Activated B cell treated with CpG ODN at 0.5 μM for 24 hours (primary cell): ENCODE measurements around the gene QRICH2. TPM values are rescaled to one million over a fixed set of nuclear protein-coding genes. Genes with fewer than 3 reads are reported as not detected.

ENCODE experiments used
- ATAC-seq: fragments of 200-7000 bp; cut with Tn5 transposase; one replicate; pipeline ENCODE4 v1.10.0; 2021; ENCODE audit warnings: low read depth, mild to moderate bottlenecking, moderate library complexity
- CTCF ChIA-PET: fragments of 350-600 bp; sonication (Branson Sonifier 250); formaldehyde crosslinking; loops from one replicate; lab custom pipeline; 2021; ENCODE audit warnings: antibody characterized with exemption; lab: Charles Lee
- POLR2A ChIA-PET: fragments of 350-600 bp; sonication (Branson Sonifier 250); formaldehyde crosslinking; loops from one replicate; lab custom pipeline; 2021; ENCODE audit warnings: antibody characterized with exemption; lab: Charles Lee
- DNase-seq: peaks from one replicate; pipeline ENCODE4 v3.0.0; 2022
- H3K27ac Mint-ChIP-seq: one replicate; pipeline ENCODE4 v1.8.0; 2020; ENCODE audit warnings: mixed read lengths
- H3K27me3 Mint-ChIP-seq: one replicate; pipeline ENCODE4 v1.8.0; 2021; ENCODE audit warnings: mixed read lengths
- H3K36me3 Mint-ChIP-seq: one replicate; pipeline ENCODE4 v1.8.0; 2021; ENCODE audit warnings: low read depth, mixed read lengths
- H3K4me1 Mint-ChIP-seq: one replicate; pipeline ENCODE4 v1.8.0; 2021; ENCODE audit warnings: mixed read lengths
- H3K4me3 Mint-ChIP-seq: one replicate; pipeline ENCODE4 v1.8.0; 2020; ENCODE audit warnings: mild to moderate bottlenecking, mixed read lengths
- H3K9me3 Mint-ChIP-seq: one replicate; pipeline ENCODE4 v1.8.0; 2020; ENCODE audit warnings: mixed read lengths
- intact Hi-C: fragments of 100-400 bp; cut with micrococcal nuclease; formaldehyde crosslinking; loops from one replicate; pipeline ENCODE4 v1.15.1; 2024
- total RNA-seq: library from RNA; stranded (reverse); gene quantifications from 2 replicates; pipeline ENCODE4 v1.2.3, GENCODE V29; 2022
- TF ChIP-seq, protein P1 (sequence below): fragments of 200-600 bp; IDR thresholded peaks from one replicate; pipeline ENCODE4 v1.8.0; 2022; ENCODE audit warnings: antibody characterized with exemption, mild to moderate bottlenecking

The QRICH2 gene
- total RNA-seq, 1 donor from 2014 or later, result 2.0 TPM

DNA sequence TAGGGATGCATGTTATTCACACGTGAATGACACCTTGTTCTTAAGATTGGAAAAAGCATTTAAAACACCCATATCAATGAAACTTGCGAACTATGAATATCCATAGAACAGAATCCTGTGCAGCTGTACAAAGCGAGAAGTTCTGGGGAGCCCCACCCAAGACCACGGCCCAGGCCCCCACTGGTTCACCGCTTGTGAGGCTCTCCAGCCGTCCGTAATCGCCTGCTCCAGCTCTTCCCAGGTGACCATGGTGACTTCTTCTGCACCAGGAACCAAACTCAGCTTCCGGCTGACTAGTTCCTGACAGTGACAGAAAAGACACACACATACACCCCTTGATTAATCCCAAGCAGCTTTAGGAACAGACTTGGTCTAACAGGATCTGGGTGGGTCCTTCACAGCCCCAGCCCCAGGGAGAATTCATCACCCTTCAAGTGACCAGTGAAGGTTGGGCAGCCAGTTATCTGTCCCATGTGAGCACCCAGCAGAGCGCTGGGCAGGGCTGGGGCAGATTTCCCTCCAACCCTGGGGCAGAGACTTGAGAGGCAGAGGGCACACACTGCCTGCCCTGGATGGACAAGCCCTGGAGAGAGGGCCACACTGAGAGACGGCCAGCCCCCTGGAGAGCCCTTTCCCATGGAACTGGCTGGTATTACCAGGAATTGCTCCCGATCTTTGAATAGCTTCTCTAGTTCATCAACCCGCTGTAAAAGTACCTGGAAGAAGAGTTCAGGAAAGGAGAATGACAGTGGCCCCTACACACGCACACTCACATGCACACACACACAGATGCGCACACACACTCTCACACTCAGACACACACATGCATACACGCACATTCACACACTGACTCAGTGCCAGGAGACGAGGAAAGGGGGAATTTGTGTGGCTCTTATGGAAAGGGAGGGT is 3.6 kb downstream of the QRICH2 start:
- Mint-ChIP-seq H3K4me1 (peaks cover 3% of the 10 kb centered on the region), H3K36me3 (peaks cover 2% of the 10 kb centered on the region), H3K27ac (no peak overlapping the region), H3K27me3 (no peaks in the 10 kb centered on the region), H3K4me3 (no peak overlapping the region), H3K9me3 (no peaks in the 10 kb centered on the region)
- ChIA-PET POLR2A (interaction anchor here (0.7 kb wide), 1 partner anchor 192 kb away, joined by 5 read pairs; no protein-coding TSS in a partner anchor), CTCF (interaction anchor here (1.0 to 8.7 kb wide), 10 partner anchors 49 to 377 kb away, joined by 3 to 82 read pairs (median 4); partner anchors contain the start of genes PRPSAP1 and SPHK1)
- no peak for ATAC-seq
- intact Hi-C loops, result no loop called here
- TF ChIP-seq, protein P1, sequence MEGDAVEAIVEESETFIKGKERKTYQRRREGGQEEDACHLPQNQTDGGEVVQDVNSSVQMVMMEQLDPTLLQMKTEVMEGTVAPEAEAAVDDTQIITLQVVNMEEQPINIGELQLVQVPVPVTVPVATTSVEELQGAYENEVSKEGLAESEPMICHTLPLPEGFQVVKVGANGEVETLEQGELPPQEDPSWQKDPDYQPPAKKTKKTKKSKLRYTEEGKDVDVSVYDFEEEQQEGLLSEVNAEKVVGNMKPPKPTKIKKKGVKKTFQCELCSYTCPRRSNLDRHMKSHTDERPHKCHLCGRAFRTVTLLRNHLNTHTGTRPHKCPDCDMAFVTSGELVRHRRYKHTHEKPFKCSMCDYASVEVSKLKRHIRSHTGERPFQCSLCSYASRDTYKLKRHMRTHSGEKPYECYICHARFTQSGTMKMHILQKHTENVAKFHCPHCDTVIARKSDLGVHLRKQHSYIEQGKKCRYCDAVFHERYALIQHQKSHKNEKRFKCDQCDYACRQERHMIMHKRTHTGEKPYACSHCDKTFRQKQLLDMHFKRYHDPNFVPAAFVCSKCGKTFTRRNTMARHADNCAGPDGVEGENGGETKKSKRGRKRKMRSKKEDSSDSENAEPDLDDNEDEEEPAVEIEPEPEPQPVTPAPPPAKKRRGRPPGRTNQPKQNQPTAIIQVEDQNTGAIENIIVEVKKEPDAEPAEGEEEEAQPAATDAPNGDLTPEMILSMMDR, result no peak
- no peak for DNase-seq

DNA sequence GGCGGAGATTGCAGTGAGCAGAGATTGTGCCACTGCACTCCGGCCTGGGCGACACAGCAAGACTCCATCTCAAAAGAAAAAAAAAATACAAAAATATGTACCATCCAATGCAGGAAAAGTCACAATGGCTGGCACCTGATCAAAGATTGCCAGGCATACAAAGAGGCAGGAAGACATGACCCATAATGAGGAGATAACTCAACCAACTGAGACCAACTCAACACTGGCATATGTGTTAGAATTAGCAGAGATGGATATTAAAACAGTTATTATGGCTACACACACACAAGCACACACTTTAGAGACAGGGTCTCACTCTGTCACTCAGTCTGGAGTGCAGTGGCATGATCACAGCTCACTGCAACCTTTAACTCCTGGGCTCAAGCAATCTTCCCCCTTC is 10.6 kb downstream of the QRICH2 start:
- no peak for DNase-seq
- H3K4me3 Mint-ChIP-seq, result no peak overlapping the region
- CTCF ChIA-PET, result interaction anchor here (0.6 to 8.3 kb wide), 3 partner anchors 18 to 306 kb away, joined by 3 to 50 read pairs (median 43); no protein-coding TSS in a partner anchor
- H3K27me3 Mint-ChIP-seq, result no peaks in the 10 kb centered on the region
- intact Hi-C loops, result no loop called here
- H3K9me3 Mint-ChIP-seq, result no peaks in the 10 kb centered on the region
- no peak overlapping the region for H3K27ac Mint-ChIP-seq
- no peaks in the 10 kb centered on the region for H3K36me3 Mint-ChIP-seq
- TF ChIP-seq, protein P1, result no peak
- POLR2A ChIA-PET, result interaction anchor here (0.8 kb wide), 2 partner anchors 16 to 635 kb away, joined by 7 to 8 read pairs; no protein-coding TSS in a partner anchor
- no peak for ATAC-seq
- peaks cover 3% of the 10 kb centered on the region for H3K4me1 Mint-ChIP-seq

DNA sequence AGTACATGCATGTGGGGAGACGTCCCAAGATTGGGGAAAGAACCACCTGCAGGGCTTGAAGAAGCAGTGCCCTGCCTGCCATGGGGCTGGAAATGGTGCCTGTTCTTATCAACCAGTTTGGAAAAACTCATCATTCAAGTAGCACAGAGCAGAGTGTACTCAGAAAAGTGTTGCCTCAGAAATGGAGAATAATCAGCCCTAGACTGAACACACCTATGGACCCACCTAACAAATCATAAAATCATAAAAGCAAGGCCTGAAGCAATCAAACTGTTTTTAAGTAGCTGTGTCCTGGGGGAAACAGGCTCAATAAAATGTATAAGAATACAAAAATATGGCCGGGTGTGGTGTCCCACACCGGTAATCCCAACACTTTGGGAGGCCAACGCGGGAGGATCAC is 11.2 kb downstream of the QRICH2 start:
- TF ChIP-seq, protein P1, result no peak
- CTCF ChIA-PET, result interaction anchor here (1.5 to 8.3 kb wide), 2 partner anchors 17 to 175 kb away, joined by 6 to 43 read pairs; no protein-coding TSS in a partner anchor
- Mint-ChIP-seq H3K27me3 (no peaks in the 10 kb centered on the region), H3K4me3 (no peak overlapping the region), H3K4me1 (peaks cover 3% of the 10 kb centered on the region), H3K9me3 (no peaks in the 10 kb centered on the region), H3K27ac (no peak overlapping the region), H3K36me3 (no peaks in the 10 kb centered on the region)
- intact Hi-C loops, result no loop called here
- DNase-seq (no peak), ATAC-seq (no peak)
- POLR2A ChIA-PET, result no interaction called here

DNA sequence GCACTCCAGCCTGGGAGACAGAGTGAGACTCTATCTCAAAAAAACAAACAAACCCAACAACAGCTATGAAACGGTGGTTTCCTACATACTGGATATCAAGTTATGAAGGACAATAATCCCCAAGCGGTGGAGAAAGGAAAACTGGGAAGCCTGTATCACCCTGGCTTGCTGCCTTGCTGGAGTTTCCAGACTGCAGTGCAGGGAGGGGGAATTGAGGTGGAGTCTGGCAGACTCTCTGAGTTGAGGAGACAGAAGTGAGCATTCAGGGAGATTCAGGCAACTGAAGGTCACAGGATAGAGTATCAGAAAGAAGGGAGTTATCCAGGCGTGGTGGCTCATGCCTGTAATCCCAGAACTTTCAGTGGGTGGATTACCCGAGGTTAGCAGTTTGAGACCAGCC is 11.9 kb downstream of the QRICH2 start:
- H3K27ac Mint-ChIP-seq, result no peak overlapping the region
- no peaks in the 10 kb centered on the region for H3K36me3 Mint-ChIP-seq
- no peak overlapping the region for H3K4me3 Mint-ChIP-seq
- ChIA-PET CTCF (interaction anchor here (0.6 to 8.3 kb wide), 3 partner anchors 16 to 174 kb away, joined by 3 to 43 read pairs (median 6); no protein-coding TSS in a partner anchor), POLR2A (no interaction called here)
- DNase-seq, result no peak
- no peak for ATAC-seq
- TF ChIP-seq, protein P1, result no peak
- H3K27me3 Mint-ChIP-seq, result no peaks in the 10 kb centered on the region
- peaks cover 3% of the 10 kb centered on the region for H3K4me1 Mint-ChIP-seq
- intact Hi-C loops, result no loop called here
- no peaks in the 10 kb centered on the region for H3K9me3 Mint-ChIP-seq

DNA sequence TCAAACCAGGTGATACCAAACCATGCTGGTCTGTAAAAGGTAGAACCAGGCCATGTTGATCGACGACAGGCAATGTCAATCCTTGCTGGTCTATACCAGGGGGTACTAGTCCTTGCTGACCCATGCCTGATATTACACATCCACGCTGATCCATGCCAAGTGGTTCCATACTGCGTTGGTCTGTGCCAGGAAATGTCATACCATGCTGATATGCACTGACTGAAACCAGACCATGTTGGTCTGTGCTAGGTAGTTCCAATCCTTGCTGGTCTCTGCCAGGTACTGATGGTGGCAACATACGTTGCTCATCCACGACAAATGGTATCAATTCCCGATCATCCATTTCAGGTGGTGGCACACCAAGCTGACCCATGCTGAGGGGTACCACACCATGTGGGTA is 15.0 kb downstream of the QRICH2 start:
- no peaks in the 10 kb centered on the region for H3K4me1 Mint-ChIP-seq
- ChIA-PET POLR2A (no interaction called here), CTCF (no interaction called here)
- DNase-seq (no peak), ATAC-seq (no peak)
- TF ChIP-seq, protein P1, result no peak
- H3K27ac Mint-ChIP-seq, result no peak overlapping the region
- no peaks in the 10 kb centered on the region for H3K36me3 Mint-ChIP-seq
- H3K27me3 Mint-ChIP-seq, result no peaks in the 10 kb centered on the region
- no peak overlapping the region for H3K4me3 Mint-ChIP-seq
- intact Hi-C loops, result no loop called here
- no peaks in the 10 kb centered on the region for H3K9me3 Mint-ChIP-seq
